Activated naive CD8-positive, alpha-beta T cell treated with anti-CD3 and anti-CD28 coated beads, Interleukin-2, amount 50 U/mL, for 16 hours (primary cell): ENCODE results near the gene OR52B6.
"Not testable (repeated sequence)": the region's sequence is repeated elsewhere in the genome, so short reads cannot be mapped to it uniquely, and the experiment has no call there.

Experiments used
- DNase-seq: peaks from one replicate; pipeline ENCODE4 v3.0.0-alpha.2; 2020; ENCODE audit warnings: low read depth, low spot score

Gene OR52B6

GRCh38 chr11:5580577-5580976 is at the start of gene OR52B6:
Gene OR52B6, plus strand, starts transcription at chr11:5580877. Its CDS starts 0 bp downstream, at chr11:5580877.
- DNase-seq, result no peak

GRCh38 chr11:5531053-5531831 is 49.4 kb upstream of the OR52B6 start:
- DNase-seq, result no peak

- DNase-seq, result no peak
Measured at GRCh38 chr11:5534046-5534445, 46.6 kb upstream of the OR52B6 start.

GRCh38 chr11:5536482-5536881 is 44.2 kb upstream of the OR52B6 start:
- no peak for DNase-seq

GRCh38 chr11:5541427-5541826 is 39.2 kb upstream of the OR52B6 start:
- no peak for DNase-seq

GRCh38 chr11:5546457-5546856 is 34.2 kb upstream of the OR52B6 start:
- DNase-seq, result no peak

GRCh38 chr11:5547982-5548381 is 32.7 kb upstream of the OR52B6 start:
- DNase-seq, result no peak

GRCh38 chr11:5548440-5548839 is 32.2 kb upstream of the OR52B6 start, which contains the start of gene OR52H1:
Gene OR52H1, minus strand, starts transcription at chr11:5548540. Its CDS starts 3,035 bp downstream, at chr11:5545505.
- DNase-seq, result no peak

- no peak for DNase-seq
Measured at GRCh38 chr11:5550440-5551095, 30.1 kb upstream of the OR52B6 start.

GRCh38 chr11:5553343-5553742 is 27.3 kb upstream of the OR52B6 start:
- DNase-seq, result no peak

GRCh38 chr11:5556596-5557188 is 24.0 kb upstream of the OR52B6 start:
- no peak for DNase-seq

- DNase-seq, result no peak
Measured at GRCh38 chr11:5557751-5558150, 22.9 kb upstream of the OR52B6 start.

- DNase-seq, result no peak
Measured at GRCh38 chr11:5564259-5565019, 16.2 kb upstream of the OR52B6 start.

GRCh38 chr11:5574654-5575053 is 6.0 kb upstream of the OR52B6 start:
- no peak for DNase-seq

GRCh38 chr11:5575152-5575551 is 5.5 kb upstream of the OR52B6 start:
- DNase-seq, result no peak

- DNase-seq, result no peak
Measured at GRCh38 chr11:5577101-5577500, 3.6 kb upstream of the OR52B6 start.

GRCh38 chr11:5581014-5581413 is 337 bp downstream of the OR52B6 start:
- no peak for DNase-seq

GRCh38 chr11:5584458-5584857 is 3.8 kb downstream of the OR52B6 start:
- DNase-seq, result not testable (repeated sequence)

- DNase-seq, result not testable (repeated sequence)
Measured at GRCh38 chr11:5589906-5590305, 9.2 kb downstream of the OR52B6 start.

GRCh38 chr11:5591613-5592012 is 10.9 kb downstream of the OR52B6 start:
- no peak for DNase-seq

GRCh38 chr11:5592615-5593014 is 11.9 kb downstream of the OR52B6 start:
- no peak for DNase-seq

GRCh38 chr11:5593146-5593545 is 12.5 kb downstream of the OR52B6 start:
- DNase-seq, result no peak
